Gastrocnemius medialis (tissue), 4 donors: Measurements from ENCODE around the gene RHEX.

ENCODE experiments used
- POLR2A ChIP-seq, 2 donors: fragments of 450-650 bp; IDR thresholded peaks; one replicate each; pipeline ENCODE4 v1.6.1; 2017; ENCODE audit warnings: antibody characterized with exemption in 2 of 2, mild to moderate bottlenecking in 2 of 2, moderate library complexity in 2 of 2
- TF ChIP-seq, protein P1 (sequence below), 5 experiments: fragments of 450-650 bp in 3 of 5; fragments of 200-600 bp in 2 of 5; sonication (generic) in 2 of 5; IDR thresholded peaks in 4 of 5; conservative IDR thresholded peaks in 1 of 5; 1 replicate in 4 of 5; 2 replicates in 1 of 5; pipeline ENCODE4 v1.5.1; 2016 to 2019; ENCODE audit warnings: antibody characterized with exemption in 5 of 5, mild to moderate bottlenecking in 3 of 5, moderate library complexity in 3 of 5

DNA sequence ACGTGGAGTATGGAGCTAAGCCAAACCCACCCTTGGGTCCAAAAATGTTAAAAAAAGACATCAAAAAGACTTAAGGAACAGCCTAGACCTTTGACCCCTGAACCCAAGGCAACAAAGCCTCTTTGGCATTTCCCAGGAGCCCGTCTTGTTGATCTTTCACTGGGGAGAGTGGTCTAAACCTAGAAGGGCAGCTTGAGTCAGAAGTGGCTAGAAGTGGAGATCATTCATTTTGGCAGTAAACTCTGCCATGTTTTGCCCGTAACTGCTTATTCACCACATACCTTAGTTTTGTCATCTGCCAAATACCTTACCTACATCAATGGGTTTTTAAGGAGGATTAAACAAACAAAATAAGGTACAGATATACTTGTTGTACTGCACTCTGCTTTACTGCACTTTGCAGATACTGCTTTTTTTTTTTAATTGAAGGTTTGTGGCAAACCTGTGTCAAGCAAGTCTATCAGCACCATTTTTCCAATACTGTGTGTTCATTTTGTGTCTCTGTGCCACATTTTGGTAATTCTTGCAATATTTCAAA is 27.6 kb upstream of the RHEX start:
- TF ChIP-seq, protein P1, sequence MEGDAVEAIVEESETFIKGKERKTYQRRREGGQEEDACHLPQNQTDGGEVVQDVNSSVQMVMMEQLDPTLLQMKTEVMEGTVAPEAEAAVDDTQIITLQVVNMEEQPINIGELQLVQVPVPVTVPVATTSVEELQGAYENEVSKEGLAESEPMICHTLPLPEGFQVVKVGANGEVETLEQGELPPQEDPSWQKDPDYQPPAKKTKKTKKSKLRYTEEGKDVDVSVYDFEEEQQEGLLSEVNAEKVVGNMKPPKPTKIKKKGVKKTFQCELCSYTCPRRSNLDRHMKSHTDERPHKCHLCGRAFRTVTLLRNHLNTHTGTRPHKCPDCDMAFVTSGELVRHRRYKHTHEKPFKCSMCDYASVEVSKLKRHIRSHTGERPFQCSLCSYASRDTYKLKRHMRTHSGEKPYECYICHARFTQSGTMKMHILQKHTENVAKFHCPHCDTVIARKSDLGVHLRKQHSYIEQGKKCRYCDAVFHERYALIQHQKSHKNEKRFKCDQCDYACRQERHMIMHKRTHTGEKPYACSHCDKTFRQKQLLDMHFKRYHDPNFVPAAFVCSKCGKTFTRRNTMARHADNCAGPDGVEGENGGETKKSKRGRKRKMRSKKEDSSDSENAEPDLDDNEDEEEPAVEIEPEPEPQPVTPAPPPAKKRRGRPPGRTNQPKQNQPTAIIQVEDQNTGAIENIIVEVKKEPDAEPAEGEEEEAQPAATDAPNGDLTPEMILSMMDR (IDR thresholded peaks at IDR 0.05 in 4 of 5, conservative IDR thresholded peaks at IDR 0.05 in 1 of 5): no peak
- TF ChIP-seq POLR2A (IDR thresholded peaks at IDR 0.05): no peak
